ENCODE data around the gene OSBPL10. TPM values are rescaled to one million over a fixed set of nuclear protein-coding genes. Genes with fewer than 3 reads are reported as not detected.
A peak's percentile ranks its signal among the peaks of the same experiment; 100 is the strongest.

The OSBPL10 gene
- total and polyA plus RNA-seq, 7 donors: 0.75 to 4.6 (median 2.3) TPM

DNA sequence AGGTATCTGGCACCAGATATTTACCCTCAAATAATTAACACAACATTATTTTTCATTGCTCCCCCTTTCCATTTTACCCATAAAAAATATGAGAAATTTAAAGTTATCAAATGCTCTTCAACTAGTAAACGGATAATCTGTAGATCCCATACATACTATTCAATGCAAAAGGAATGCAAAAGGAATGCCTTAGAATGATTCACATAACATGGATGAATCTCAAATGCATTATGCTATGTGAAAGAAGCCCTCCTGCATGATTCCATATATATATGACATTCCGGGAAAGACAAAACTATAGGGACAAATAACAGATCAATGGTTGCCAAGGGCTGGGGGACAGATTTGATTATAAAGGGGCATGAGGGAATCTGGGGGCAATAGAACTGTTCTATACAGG is 252.7 kb downstream of the OSBPL10 start:
- H3K4me1 ChIP-seq: no peaks in the 10 kb centered on the region
- H3K27ac ChIP-seq: no peak overlapping the region
- TF ChIP-seq, protein P1, sequence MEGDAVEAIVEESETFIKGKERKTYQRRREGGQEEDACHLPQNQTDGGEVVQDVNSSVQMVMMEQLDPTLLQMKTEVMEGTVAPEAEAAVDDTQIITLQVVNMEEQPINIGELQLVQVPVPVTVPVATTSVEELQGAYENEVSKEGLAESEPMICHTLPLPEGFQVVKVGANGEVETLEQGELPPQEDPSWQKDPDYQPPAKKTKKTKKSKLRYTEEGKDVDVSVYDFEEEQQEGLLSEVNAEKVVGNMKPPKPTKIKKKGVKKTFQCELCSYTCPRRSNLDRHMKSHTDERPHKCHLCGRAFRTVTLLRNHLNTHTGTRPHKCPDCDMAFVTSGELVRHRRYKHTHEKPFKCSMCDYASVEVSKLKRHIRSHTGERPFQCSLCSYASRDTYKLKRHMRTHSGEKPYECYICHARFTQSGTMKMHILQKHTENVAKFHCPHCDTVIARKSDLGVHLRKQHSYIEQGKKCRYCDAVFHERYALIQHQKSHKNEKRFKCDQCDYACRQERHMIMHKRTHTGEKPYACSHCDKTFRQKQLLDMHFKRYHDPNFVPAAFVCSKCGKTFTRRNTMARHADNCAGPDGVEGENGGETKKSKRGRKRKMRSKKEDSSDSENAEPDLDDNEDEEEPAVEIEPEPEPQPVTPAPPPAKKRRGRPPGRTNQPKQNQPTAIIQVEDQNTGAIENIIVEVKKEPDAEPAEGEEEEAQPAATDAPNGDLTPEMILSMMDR (IDR thresholded peaks at IDR 0.05): no peak
- DNase-seq (no peak), ATAC-seq (no peak)
- intact Hi-C loops (cut with DNase I): no loop called here
- no peaks in the 10 kb centered on the region for H3K9me3 ChIP-seq
- no peaks in the 10 kb centered on the region for H3K27me3 ChIP-seq (ENCODE audit: insufficient read depth in 3 of 3, low read length in 2 of 3)
- H3K4me3 ChIP-seq: no peak overlapping the region
- WGBS, 3 donors: 96 to 97% (median 96%) methylated on average over 2 of the region's 2 CpGs
- no peaks in the 10 kb centered on the region for H3K36me3 ChIP-seq (ENCODE audit: insufficient read depth in 1 of 2, low read depth in 1 of 2)

DNA sequence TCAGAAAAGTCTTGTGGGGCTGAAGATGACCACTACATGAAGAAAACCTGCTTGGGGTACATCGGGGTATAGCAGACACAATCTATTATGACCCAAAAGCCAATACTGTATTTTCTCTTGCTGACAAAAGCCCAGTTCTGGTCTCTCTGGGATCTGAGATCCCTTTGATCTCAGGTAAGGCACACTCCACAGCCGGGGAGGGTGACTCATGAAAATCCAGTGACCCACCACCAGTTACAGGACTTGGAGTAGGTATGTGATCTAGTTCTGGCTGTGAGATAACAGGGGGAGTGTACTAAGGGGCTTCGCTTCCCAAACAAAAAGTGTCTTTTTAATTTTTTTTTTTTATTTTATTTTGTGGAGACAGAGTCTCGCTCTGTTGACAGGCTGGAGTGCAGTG is 255.1 kb downstream of the OSBPL10 start:
- Histone ChIP-seq H3K36me3 (ENCODE audit: insufficient read depth in 1 of 2, low read depth in 1 of 2) (no peaks in the 10 kb centered on the region), H3K4me3 (no peak overlapping the region), H3K9me3 (no peaks in the 10 kb centered on the region), H3K27ac (no peak overlapping the region), H3K4me1 (no peaks in the 10 kb centered on the region), H3K27me3 (ENCODE audit: insufficient read depth in 3 of 3, low read length in 2 of 3) (no peaks in the 10 kb centered on the region)
- DNase-seq (no peak), ATAC-seq (no peak)
- TF ChIP-seq, protein P1 (IDR thresholded peaks at IDR 0.05): no peak
- intact Hi-C loops (cut with DNase I): no loop called here
- WGBS, 3 donors: 93 to 97% (median 95%) methylated on average over 4 of the region's 4 CpGs

DNA sequence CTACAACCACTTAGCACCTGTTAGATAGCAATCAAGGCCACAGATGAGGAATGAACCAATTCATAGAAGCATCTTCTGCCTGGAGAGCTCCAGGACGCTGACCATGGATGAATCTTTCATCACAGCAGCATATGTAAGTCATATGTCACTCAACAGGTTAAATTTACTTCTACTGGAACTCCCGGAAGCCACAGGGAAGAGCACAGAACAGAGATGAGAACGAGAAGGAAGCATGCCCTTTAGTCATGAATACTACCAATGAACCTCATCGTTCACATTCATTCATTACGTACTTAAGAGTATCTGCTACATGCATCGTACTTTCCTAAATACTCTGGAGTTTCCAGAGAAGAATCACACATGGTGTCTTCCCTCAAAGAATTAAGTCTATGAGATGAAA is 255.5 kb downstream of the OSBPL10 start:
- Histone ChIP-seq H3K4me1 (no peaks in the 10 kb centered on the region), H3K36me3 (ENCODE audit: insufficient read depth in 1 of 2, low read depth in 1 of 2) (no peaks in the 10 kb centered on the region), H3K27ac (no peak overlapping the region), H3K9me3 (no peaks in the 10 kb centered on the region), H3K4me3 (no peak overlapping the region), H3K27me3 (ENCODE audit: insufficient read depth in 3 of 3, low read length in 2 of 3) (no peaks in the 10 kb centered on the region)
- TF ChIP-seq, protein P1 (IDR thresholded peaks at IDR 0.05): no peak
- DNase-seq (no peak), ATAC-seq (peak in 1 of 4 donors; percentile 80)
- intact Hi-C loops (cut with DNase I): no loop called here
- 67 to 80% (median 77%) methylated on average over 6 of the region's 6 CpGs for WGBS, 3 donors

DNA sequence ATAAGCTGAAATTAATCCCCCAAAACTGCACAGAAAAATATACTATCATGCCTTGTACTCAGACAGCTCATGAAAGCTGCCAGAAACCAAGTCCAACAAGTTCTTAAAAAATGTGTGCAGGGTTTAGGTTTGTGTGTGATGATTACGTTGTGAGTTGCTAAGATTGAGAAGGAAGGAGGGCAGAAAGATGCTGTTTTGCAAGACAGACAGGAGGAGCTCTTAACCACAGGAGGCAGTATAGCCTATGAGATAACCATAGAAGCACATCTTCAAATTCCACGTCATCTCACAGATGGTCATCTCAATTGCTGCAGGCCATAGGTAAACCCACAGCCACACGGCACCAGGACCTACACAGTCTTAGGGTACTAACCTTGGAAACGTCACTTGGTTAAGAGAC is 256.4 kb downstream of the OSBPL10 start:
- no peaks in the 10 kb centered on the region for H3K27me3 ChIP-seq (ENCODE audit: insufficient read depth in 3 of 3, low read length in 2 of 3)
- no peaks in the 10 kb centered on the region for H3K4me1 ChIP-seq
- H3K36me3 ChIP-seq (ENCODE audit: insufficient read depth in 1 of 2, low read depth in 1 of 2): no peaks in the 10 kb centered on the region
- ATAC-seq (no peak), DNase-seq (no peak)
- intact Hi-C loops (cut with DNase I): no loop called here
- H3K4me3 ChIP-seq: no peak overlapping the region
- TF ChIP-seq, protein P1 (IDR thresholded peaks at IDR 0.05): no peak
- H3K9me3 ChIP-seq: no peaks in the 10 kb centered on the region
- WGBS, 3 donors: 76 to 86% (median 81%) methylated on average over 4 of the region's 4 CpGs
- no peak overlapping the region for H3K27ac ChIP-seq

DNA sequence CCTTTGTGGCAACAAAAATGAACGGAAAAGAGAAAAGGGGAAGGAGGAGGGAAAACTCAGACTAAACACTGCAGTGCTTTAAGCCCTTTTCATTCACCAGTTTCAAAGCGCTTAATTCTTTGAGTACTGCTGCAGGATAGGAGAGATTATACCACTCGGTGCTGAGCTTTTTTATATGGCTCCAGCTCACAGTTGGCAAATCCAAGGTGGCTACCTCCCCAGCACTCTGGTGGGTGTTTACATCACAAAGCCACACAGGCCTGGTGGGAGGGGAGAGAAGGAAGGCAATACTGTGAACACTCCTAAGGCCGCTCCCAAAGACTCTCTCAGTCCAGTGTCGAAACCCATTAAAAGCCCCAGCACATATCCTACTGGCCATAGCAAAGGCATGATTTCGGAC is 256.9 kb downstream of the OSBPL10 start:
- DNase-seq (no peak), ATAC-seq (no peak)
- no peaks in the 10 kb centered on the region for H3K27me3 ChIP-seq (ENCODE audit: insufficient read depth in 3 of 3, low read length in 2 of 3)
- no peak overlapping the region for H3K4me3 ChIP-seq
- no peaks in the 10 kb centered on the region for H3K4me1 ChIP-seq
- H3K9me3 ChIP-seq: no peaks in the 10 kb centered on the region
- TF ChIP-seq, protein P1 (IDR thresholded peaks at IDR 0.05): no peak
- 77 to 82% (median 82%) methylated on average over 6 of the region's 6 CpGs for WGBS, 3 donors
- no peak overlapping the region for H3K27ac ChIP-seq
- H3K36me3 ChIP-seq (ENCODE audit: insufficient read depth in 1 of 2, low read depth in 1 of 2): no peaks in the 10 kb centered on the region
- intact Hi-C loops (cut with DNase I): no loop called here

Measured in psoas muscle (tissue), 8 donors.